Transverse colon (tissue), 4 donors: ENCODE measurements around the gene FBXL16.

Source experiments
- CTCF ChIP-seq, 5 experiments: fragments of 200-600 bp in 3 of 5; fragments of 450-650 bp in 2 of 5; sonication (generic) in 3 of 5; IDR thresholded peaks; 1 replicate in 2 of 5; 2 replicates in 3 of 5; pipeline ENCODE4 v1.5.1; 2016 to 2017; ENCODE audit warnings: antibody characterized with exemption in 5 of 5, inconsistent platforms in 3 of 5, mild to moderate bottlenecking in 2 of 5, moderate library complexity in 1 of 5
- EP300 ChIP-seq: sonication (generic); formaldehyde crosslinking; IDR thresholded peaks from one replicate; pipeline ENCODE4 v1.6.1; 2017; ENCODE audit warnings: antibody characterized with exemption, low read depth
- POLR2AphosphoS5 ChIP-seq, 3 donors: sonication (generic); formaldehyde crosslinking; IDR thresholded peaks; one replicate each; pipeline ENCODE4 v1.6.1; 2016; ENCODE audit warnings: antibody characterized with exemption in 3 of 3

DNA sequence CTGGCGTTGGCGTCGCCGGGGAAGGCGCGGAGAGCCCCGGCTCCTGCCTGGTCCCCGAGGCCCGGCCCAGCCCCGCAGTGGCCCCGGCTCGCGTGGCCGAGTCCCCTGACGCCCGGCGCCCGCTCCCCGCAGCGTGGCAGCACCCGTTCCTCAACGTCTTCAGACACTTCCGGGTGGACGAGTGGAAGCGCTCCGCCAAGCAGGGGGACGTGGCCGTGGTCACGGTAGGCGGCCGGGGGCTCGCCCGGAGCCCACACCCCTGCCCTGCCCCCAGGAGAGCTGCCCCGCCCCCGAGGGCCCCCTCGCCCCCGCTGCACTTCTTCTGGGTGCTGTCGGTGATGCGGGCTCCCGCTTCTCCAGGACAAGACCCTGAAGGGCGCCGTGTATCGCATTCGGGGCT lies 56.0 kb downstream of the FBXL16 start:
- TF ChIP-seq CTCF (IDR thresholded peaks at IDR 0.05) = no peak
- TF ChIP-seq POLR2AphosphoS5 (IDR thresholded peaks at IDR 0.05) = no peak
- no peak for TF ChIP-seq EP300
